ENCODE results near the gene ENOX1. TPM values are rescaled to one million over a fixed set of nuclear protein-coding genes. Genes with fewer than 3 reads are reported as not detected.

ENOX1 gene
- total RNA-seq, 1 donor from 2014 or later = 0.14 TPM

GRCh38 chr13:43776501-43777079, 10.2 kb downstream of the ENOX1 start:
- no peaks in the 10 kb centered on the region for H3K36me3 Mint-ChIP-seq (ENCODE audit: low read depth)
- H3K4me3 Mint-ChIP-seq = no peak overlapping the region
- no peak for DNase-seq
- no peaks in the 10 kb centered on the region for H3K9me3 Mint-ChIP-seq
- no peaks in the 10 kb centered on the region for H3K4me1 Mint-ChIP-seq
- H3K27me3 Mint-ChIP-seq = peaks cover 19% of the 10 kb centered on the region
- intact Hi-C loops (cut with micrococcal nuclease) = no loop called here
- H3K27ac Mint-ChIP-seq = no peak overlapping the region

GRCh38 chr13:43776006-43776405, 10.8 kb downstream of the ENOX1 start:
- H3K27me3 Mint-ChIP-seq = peaks cover 18% of the 10 kb centered on the region
- no peaks in the 10 kb centered on the region for H3K9me3 Mint-ChIP-seq
- H3K4me3 Mint-ChIP-seq = no peak overlapping the region
- no peaks in the 10 kb centered on the region for H3K4me1 Mint-ChIP-seq
- intact Hi-C loops (cut with micrococcal nuclease) = no loop called here
- no peaks in the 10 kb centered on the region for H3K36me3 Mint-ChIP-seq (ENCODE audit: low read depth)
- DNase-seq = no peak
- H3K27ac Mint-ChIP-seq = no peak overlapping the region

GRCh38 chr13:43773602-43774001, 13.2 kb downstream of the ENOX1 start:
- Mint-ChIP-seq H3K27me3 (peaks cover 22% of the 10 kb centered on the region), H3K27ac (no peak overlapping the region), H3K9me3 (no peaks in the 10 kb centered on the region), H3K4me3 (no peak overlapping the region), H3K36me3 (ENCODE audit: low read depth) (no peaks in the 10 kb centered on the region), H3K4me1 (no peaks in the 10 kb centered on the region)
- DNase-seq = no peak
- intact Hi-C loops (cut with micrococcal nuclease) = no loop called here

GRCh38 chr13:43770871-43771270, 15.9 kb downstream of the ENOX1 start:
- DNase-seq = no peak
- no peaks in the 10 kb centered on the region for H3K36me3 Mint-ChIP-seq (ENCODE audit: low read depth)
- H3K27ac Mint-ChIP-seq = no peak overlapping the region
- H3K4me3 Mint-ChIP-seq = no peak overlapping the region
- H3K27me3 Mint-ChIP-seq = peaks cover 28% of the 10 kb centered on the region
- no peaks in the 10 kb centered on the region for H3K9me3 Mint-ChIP-seq
- no peaks in the 10 kb centered on the region for H3K4me1 Mint-ChIP-seq
- intact Hi-C loops (cut with micrococcal nuclease) = no loop called here

- Mint-ChIP-seq H3K9me3 (no peaks in the 10 kb centered on the region), H3K27ac (no peak overlapping the region), H3K4me1 (no peaks in the 10 kb centered on the region), H3K36me3 (ENCODE audit: low read depth) (no peaks in the 10 kb centered on the region), H3K27me3 (peaks cover 28% of the 10 kb centered on the region), H3K4me3 (no peak overlapping the region)
- DNase-seq = no peak
- intact Hi-C loops (cut with micrococcal nuclease) = no loop called here
Measured at GRCh38 chr13:43769529-43769928, 17.2 kb downstream of the ENOX1 start.

- H3K27me3 Mint-ChIP-seq = peaks cover 29% of the 10 kb centered on the region
- no peak overlapping the region for H3K27ac Mint-ChIP-seq
- H3K36me3 Mint-ChIP-seq (ENCODE audit: low read depth) = no peaks in the 10 kb centered on the region
- H3K4me1 Mint-ChIP-seq = no peaks in the 10 kb centered on the region
- intact Hi-C loops (cut with micrococcal nuclease) = no loop called here
- no peak overlapping the region for H3K4me3 Mint-ChIP-seq
- no peaks in the 10 kb centered on the region for H3K9me3 Mint-ChIP-seq
- DNase-seq = no peak
Measured at GRCh38 chr13:43767341-43767931, 19.3 kb downstream of the ENOX1 start.

GRCh38 chr13:43766725-43767124, 20.0 kb downstream of the ENOX1 start:
- H3K9me3 Mint-ChIP-seq = no peaks in the 10 kb centered on the region
- H3K27me3 Mint-ChIP-seq = peaks cover 33% of the 10 kb centered on the region
- DNase-seq = no peak
- H3K4me3 Mint-ChIP-seq = no peak overlapping the region
- H3K36me3 Mint-ChIP-seq (ENCODE audit: low read depth) = no peaks in the 10 kb centered on the region
- H3K27ac Mint-ChIP-seq = no peak overlapping the region
- H3K4me1 Mint-ChIP-seq = no peaks in the 10 kb centered on the region
- intact Hi-C loops (cut with micrococcal nuclease) = no loop called here

- no peaks in the 10 kb centered on the region for H3K36me3 Mint-ChIP-seq (ENCODE audit: low read depth)
- H3K4me3 Mint-ChIP-seq = no peak overlapping the region
- H3K27me3 Mint-ChIP-seq = peaks cover 27% of the 10 kb centered on the region
- intact Hi-C loops (cut with micrococcal nuclease) = no loop called here
- no peaks in the 10 kb centered on the region for H3K4me1 Mint-ChIP-seq
- DNase-seq = no peak
- no peaks in the 10 kb centered on the region for H3K9me3 Mint-ChIP-seq
- H3K27ac Mint-ChIP-seq = no peak overlapping the region
Measured at GRCh38 chr13:43764349-43764748, 22.4 kb downstream of the ENOX1 start.

- intact Hi-C loops (cut with micrococcal nuclease) = no loop called here
- H3K27me3 Mint-ChIP-seq = peaks cover 25% of the 10 kb centered on the region
Measured at GRCh38 chr13:43763143-43763759, 23.5 kb downstream of the ENOX1 start.

GRCh38 chr13:43761616-43762315, 25.0 kb downstream of the ENOX1 start:
- no peaks in the 10 kb centered on the region for H3K36me3 Mint-ChIP-seq (ENCODE audit: low read depth)
- H3K4me3 Mint-ChIP-seq = no peak overlapping the region
- no peaks in the 10 kb centered on the region for H3K4me1 Mint-ChIP-seq
- H3K27me3 Mint-ChIP-seq = peaks cover 18% of the 10 kb centered on the region
- no peaks in the 10 kb centered on the region for H3K9me3 Mint-ChIP-seq
- intact Hi-C loops (cut with micrococcal nuclease) = no loop called here
- H3K27ac Mint-ChIP-seq = no peak overlapping the region
- no peak for DNase-seq

More at GRCh38 chr13:43763143-43763759, 23.5 kb downstream of the ENOX1 start:
- H3K36me3 Mint-ChIP-seq (ENCODE audit: low read depth) = no peaks in the 10 kb centered on the region
- no peaks in the 10 kb centered on the region for H3K9me3 Mint-ChIP-seq
- no peak overlapping the region for H3K4me3 Mint-ChIP-seq
- H3K4me1 Mint-ChIP-seq = no peaks in the 10 kb centered on the region
- H3K27ac Mint-ChIP-seq = no peak overlapping the region
- no peak for DNase-seq

GRCh38 chr13:43760257-43760656, 26.5 kb downstream of the ENOX1 start:
- Mint-ChIP-seq H3K4me1 (no peaks in the 10 kb centered on the region), H3K36me3 (ENCODE audit: low read depth) (no peaks in the 10 kb centered on the region), H3K9me3 (no peaks in the 10 kb centered on the region), H3K27me3 (peaks cover 17% of the 10 kb centered on the region), H3K4me3 (no peak overlapping the region), H3K27ac (no peak overlapping the region)
- intact Hi-C loops (cut with micrococcal nuclease) = no loop called here
- DNase-seq = no peak

- H3K9me3 Mint-ChIP-seq = no peaks in the 10 kb centered on the region
- no peak overlapping the region for H3K27ac Mint-ChIP-seq
- intact Hi-C loops (cut with micrococcal nuclease) = no loop called here
- H3K4me3 Mint-ChIP-seq = no peak overlapping the region
- no peaks in the 10 kb centered on the region for H3K36me3 Mint-ChIP-seq (ENCODE audit: low read depth)
- no peaks in the 10 kb centered on the region for H3K4me1 Mint-ChIP-seq
- no peak for DNase-seq
- peaks cover 13% of the 10 kb centered on the region for H3K27me3 Mint-ChIP-seq
Measured at GRCh38 chr13:43758834-43759233, 27.9 kb downstream of the ENOX1 start.

- Mint-ChIP-seq H3K27me3 (peaks cover 6% of the 10 kb centered on the region), H3K4me3 (no peak overlapping the region), H3K36me3 (ENCODE audit: low read depth) (no peaks in the 10 kb centered on the region), H3K9me3 (no peaks in the 10 kb centered on the region), H3K4me1 (no peaks in the 10 kb centered on the region), H3K27ac (no peak overlapping the region)
- intact Hi-C loops (cut with micrococcal nuclease) = no loop called here
- DNase-seq = no peak
Measured at GRCh38 chr13:43757266-43757665, 29.5 kb downstream of the ENOX1 start.

- Mint-ChIP-seq H3K27ac (no peak overlapping the region), H3K27me3 (peaks cover 3% of the 10 kb centered on the region), H3K9me3 (no peaks in the 10 kb centered on the region), H3K36me3 (ENCODE audit: low read depth) (no peaks in the 10 kb centered on the region), H3K4me3 (no peak overlapping the region), H3K4me1 (no peaks in the 10 kb centered on the region)
- no peak for DNase-seq
- intact Hi-C loops (cut with micrococcal nuclease) = no loop called here
Measured at GRCh38 chr13:43755844-43756243, 30.9 kb downstream of the ENOX1 start.

Measured in activated CD4-positive, alpha-beta T cell treated with anti-CD3 and anti-CD28 coated beads, Interleukin-2, amount 10 ng/mL, durations not matched to agents 24 days and 14 days (primary cell).